CD14-positive monocyte (primary cell): ENCODE data around the gene MKI67. TPM values are rescaled to one million over a fixed set of nuclear protein-coding genes. Genes with fewer than 3 reads are reported as not detected.

ENCODE experiments used
- DNase-seq, 3 donors: peaks; one replicate each; pipeline ENCODE4 v3.0.0-alpha.2; 2011 to 2022
- H2AFZ ChIP-seq: 2 replicates; pipeline ENCODE4 v1.6.0; 2012; ENCODE audit warnings: mild to moderate bottlenecking, low read depth, low read length, inconsistent platforms; ENCODE audit not compliant: insufficient read depth, poor library complexity, severe bottlenecking
- H3K27ac ChIP-seq, 2 donors: 1 replicate in 1 of 2; 2 replicates in 1 of 2; pipeline ENCODE4 v1.5.1; 2012 to 2013; ENCODE audit warnings: low read length in 2 of 2, control low read depth in 1 of 2, inconsistent platforms in 1 of 2, low read depth in 1 of 2, mild to moderate bottlenecking in 1 of 2
- H3K27me3 ChIP-seq, 2 donors: one replicate each; pipeline versions ENCODE4 v1.6.0 to v1.6.1; 2011 to 2013; ENCODE audit warnings: low read length in 2 of 2; ENCODE audit not compliant: control insufficient read depth in 2 of 2, insufficient read depth in 2 of 2
- H3K36me3 ChIP-seq, 2 donors: replicated peaks in 1 of 2; 1 replicate in 1 of 2; 2 replicates in 1 of 2; pipeline versions ENCODE4 v1.5.1 to v1.6.1; 2012 to 2013; ENCODE audit warnings: low read length in 2 of 2, control low read depth in 1 of 2, inconsistent platforms in 1 of 2, mild to moderate bottlenecking in 1 of 2; ENCODE audit not compliant: insufficient read depth in 2 of 2, control insufficient read depth in 1 of 2
- H3K4me1 ChIP-seq, 2 donors: 1 replicate in 1 of 2; 2 replicates in 1 of 2; pipeline versions ENCODE4 v1.5.1 to v1.6.1; 2012 to 2013; ENCODE audit warnings: low read length in 2 of 2, control low read depth in 1 of 2, inconsistent platforms in 1 of 2, mild to moderate bottlenecking in 1 of 2, moderate library complexity in 1 of 2; ENCODE audit not compliant: insufficient read depth in 2 of 2, control insufficient read depth in 1 of 2
- H3K4me2 ChIP-seq: replicated peaks from 2 replicates; pipeline ENCODE3; 2012; ENCODE audit warnings: low read length, moderate library complexity, mild to moderate bottlenecking; ENCODE audit not compliant: poor library complexity, severe bottlenecking; ENCODE audit errors: extremely low read depth
- H3K4me3 ChIP-seq, 3 experiments: fragments of 200-600 bp in 1 of 3; sonication (generic) in 1 of 3; replicated peaks in 1 of 3; 1 replicate in 2 of 3; 2 replicates in 1 of 3; pipeline ENCODE4 v1.5.1; 2011 to 2013; ENCODE audit warnings: low read length in 3 of 3, mild to moderate bottlenecking in 3 of 3, control low read depth in 2 of 3, low read depth in 2 of 3, inconsistent platforms in 1 of 3, moderate library complexity in 1 of 3
- H3K79me2 ChIP-seq: 2 replicates; pipeline ENCODE4 v1.6.0; 2012; ENCODE audit warnings: mild to moderate bottlenecking, control low read depth, inconsistent platforms, low read length, moderate library complexity; ENCODE audit not compliant: insufficient read depth
- H3K9ac ChIP-seq: 2 replicates; pipeline ENCODE4 v1.6.0; 2017; ENCODE audit warnings: low read length, mild to moderate bottlenecking; ENCODE audit not compliant: insufficient read depth, poor library complexity, severe bottlenecking
- H3K9me3 ChIP-seq, 2 donors: replicated peaks in 1 of 2; 1 replicate in 1 of 2; 2 replicates in 1 of 2; pipeline versions ENCODE4 v1.5.1 to v1.6.1; 2012 to 2013; ENCODE audit warnings: low read length in 2 of 2, control low read depth in 1 of 2; ENCODE audit not compliant: control insufficient read depth in 1 of 2, insufficient read depth in 1 of 2
- H4K20me1 ChIP-seq: 2 replicates; pipeline ENCODE4 v1.6.0; 2012; ENCODE audit warnings: mild to moderate bottlenecking, low read length, control low read depth, moderate library complexity; ENCODE audit not compliant: insufficient read depth
- H3K27ac Mint-ChIP-seq, 7 donors: one replicate each; pipeline ENCODE4 v1.8.0; 2020; ENCODE audit warnings: mild to moderate bottlenecking in 7 of 7, mixed read lengths in 7 of 7, moderate library complexity in 6 of 7, inconsistent platforms in 2 of 7
- H3K27me3 Mint-ChIP-seq, 3 donors: one replicate each; pipeline ENCODE4 v1.8.0; 2021 to 2022; ENCODE audit warnings: low read depth in 3 of 3, mild to moderate bottlenecking in 3 of 3, mixed read lengths in 3 of 3, moderate library complexity in 3 of 3, inconsistent platforms in 1 of 3
- H3K36me3 Mint-ChIP-seq, 2 donors: one replicate each; pipeline ENCODE4 v1.8.0; 2020; ENCODE audit warnings: mixed read lengths in 2 of 2, inconsistent platforms in 1 of 2, mild to moderate bottlenecking in 1 of 2
- H3K4me1 Mint-ChIP-seq: one replicate; pipeline ENCODE4 v1.8.0; 2020; ENCODE audit warnings: mild to moderate bottlenecking, mixed read lengths
- H3K4me3 Mint-ChIP-seq, 2 donors: one replicate each; pipeline ENCODE4 v1.8.0; 2020; ENCODE audit warnings: mild to moderate bottlenecking in 2 of 2, mixed read lengths in 2 of 2, moderate library complexity in 1 of 2
- H3K9me3 Mint-ChIP-seq, 7 donors: one replicate each; pipeline ENCODE4 v1.8.0; 2020 to 2022; ENCODE audit warnings: mixed read lengths in 7 of 7, mild to moderate bottlenecking in 6 of 7, moderate library complexity in 6 of 7, inconsistent platforms in 2 of 7
- CTCF ChIP-seq: fragments of 200-600 bp; IDR thresholded peaks from one replicate; pipeline ENCODE4 v1.8.0; 2022; ENCODE audit warnings: antibody characterized with exemption, mild to moderate bottlenecking
- WGBS: methylation state at CpG from one replicate; pipeline ENCODE4 v1.1.5; 2013; ENCODE audit warnings: missing lambda C conversion rate; ENCODE audit not compliant: insufficient coverage; 5-methylcytosine and 5-hydroxymethylcytosine counted together
- intact Hi-C, 2 donors: fragments of 100-400 bp; cut with micrococcal nuclease; formaldehyde crosslinking; loops; one replicate each; pipeline versions ENCODE4 v1.15.0 to v1.15.1; 2023
- polyA plus RNA-seq, 3 donors: library from polyadenylated mRNA; depleted of rRNA in 1 of 3; unstranded in 2 of 3; stranded (reverse) in 1 of 3; fragments of 300-500 nt in 2 of 3; fragments of >200 nt in 1 of 3; fragmentation: Illumina TruSeq in 2 of 3; gene quantifications; 1 replicate in 2 of 3; 2 replicates in 1 of 3; pipeline ENCODE4 v1.2.3, GENCODE V29; 2012 to 2021

Gene MKI67
- polyA plus RNA-seq, 3 donors, result 0.02 to 0.05 TPM; not detected in 1

GRCh38 chr10:128059266-128059981 is 66.8 kb downstream of the MKI67 start:
- intact Hi-C loops, result no loop called here
- Histone ChIP-seq H3K4me3 (no peak overlapping the region), H3K27me3 (no peaks in the 10 kb centered on the region), H3K79me2 (peaks cover 49% of the 10 kb centered on the region), H3K27ac (peak overlapping the region; percentile 53 to 59), H3K9me3 (no peaks in the 10 kb centered on the region), H3K9ac (no peak overlapping the region), H3K4me2 (no peak overlapping the region), H2AFZ (no peak overlapping the region), H4K20me1 (peaks cover 67% of the 10 kb centered on the region), H3K4me1 (peaks cover 93 to 99% of the 10 kb centered on the region in 2 donors), H3K36me3 (peaks cover 79 to 80% of the 10 kb centered on the region in 2 donors)
- Mint-ChIP-seq H3K27me3 (peaks cover 0 to 12% (median 0%) of the 10 kb centered on the region in 3 donors), H3K4me3 (no peak overlapping the region), H3K27ac (peak overlapping the region; percentile 70 to 100 (median 83)), H3K4me1 (peaks cover 95% of the 10 kb centered on the region), H3K9me3 (peaks cover 0 to 1% (median 0%) of the 10 kb centered on the region in 7 donors), H3K36me3 (peaks cover 88 to 97% of the 10 kb centered on the region in 2 donors)
- DNase-seq, result peak in 2 of 3 donors; percentile 30 to 47
- WGBS, result 88% methylated on average over 12 of the region's 15 CpGs
- no peak for TF ChIP-seq CTCF

- TF ChIP-seq CTCF, result no peak
- Histone ChIP-seq H3K27ac (peak overlapping the region; percentile 53 to 59), H3K4me1 (peaks cover 93 to 99% of the 10 kb centered on the region in 2 donors), H3K36me3 (peaks cover 80 to 82% of the 10 kb centered on the region in 2 donors), H4K20me1 (peaks cover 73% of the 10 kb centered on the region), H3K27me3 (no peaks in the 10 kb centered on the region), H3K9ac (no peak overlapping the region), H2AFZ (no peak overlapping the region), H3K4me3 (no peak overlapping the region), H3K9me3 (no peaks in the 10 kb centered on the region), H3K79me2 (peaks cover 55% of the 10 kb centered on the region), H3K4me2 (no peak overlapping the region)
- intact Hi-C loops, result no loop called here
- peak in 1 of 3 donors; percentile 26 for DNase-seq
- peaks cover 94% of the 10 kb centered on the region for H3K4me1 Mint-ChIP-seq
- no peak overlapping the region for H3K4me3 Mint-ChIP-seq
- H3K27me3 Mint-ChIP-seq, result peaks cover 0 to 11% (median 0%) of the 10 kb centered on the region in 3 donors
- peaks cover 0 to 1% (median 0%) of the 10 kb centered on the region in 7 donors for H3K9me3 Mint-ChIP-seq
- peak overlapping the region; percentile 74 to 100 (median 83) for H3K27ac Mint-ChIP-seq
- peaks cover 92 to 97% of the 10 kb centered on the region in 2 donors for H3K36me3 Mint-ChIP-seq
Observed at GRCh38 chr10:128058750-128059134, 67.5 kb downstream of the MKI67 start.
